Daoy (cell line): ENCODE results near the gene ARHGAP4. TPM values are rescaled to one million over a fixed set of nuclear protein-coding genes. Genes with fewer than 3 reads are reported as not detected.

Source experiments
- DNase-seq: peaks from one replicate; pipeline ENCODE4 v3.0.0-alpha.2; 2015; ENCODE audit warnings: low read depth
- total RNA-seq: library from RNA; depleted of rRNA; stranded (reverse); fragments of >200 nt; shearing (Covaris generic); gene quantifications from 2 replicates; pipeline ENCODE4 v1.2.3, GENCODE V29; 2014; rRNA removed

ARHGAP4 gene
- total RNA-seq, 1 experiment from 2014 or later, result 2.6 TPM

GRCh38 chrX:153868576-153869472 lies 57.2 kb downstream of the ARHGAP4 start:
- DNase-seq, result no peak

GRCh38 chrX:153867671-153868070 lies 58.4 kb downstream of the ARHGAP4 start:
- DNase-seq, result no peak

GRCh38 chrX:153867139-153867538 lies 58.9 kb downstream of the ARHGAP4 start:
- no peak for DNase-seq

DNA sequence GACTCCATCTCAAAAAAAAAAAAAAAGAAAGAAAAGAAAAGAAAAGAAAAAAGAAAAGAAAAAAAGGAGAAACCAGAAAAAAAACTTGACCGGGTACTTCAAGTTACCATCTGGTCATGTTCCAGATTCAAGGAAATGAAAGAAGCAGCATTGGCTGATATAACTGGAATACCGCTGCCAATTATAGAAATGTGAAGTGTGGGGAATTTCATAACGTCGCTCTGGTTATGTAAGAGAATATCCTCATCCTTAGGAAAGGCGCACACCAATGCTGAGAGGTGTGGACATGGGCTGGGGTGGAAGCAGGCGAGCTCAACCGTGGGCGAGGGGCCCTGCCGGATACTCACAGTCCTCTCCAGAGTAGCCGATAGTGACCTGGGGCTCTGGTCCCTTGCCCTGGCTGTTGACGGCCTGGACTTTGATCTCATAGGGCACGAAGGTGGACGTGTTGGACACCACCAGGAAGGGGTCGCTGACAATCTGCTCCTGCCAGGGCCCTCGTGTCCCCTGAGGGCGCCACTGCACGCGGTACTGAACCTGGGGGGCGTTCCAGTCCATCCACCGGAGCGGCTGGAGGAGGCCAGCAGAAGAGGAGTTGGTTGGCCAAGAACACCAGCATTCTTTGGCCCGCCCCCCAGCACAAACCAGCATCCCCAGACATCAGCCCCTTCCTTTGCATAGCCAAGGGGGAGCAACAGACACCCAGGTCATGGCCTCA lies 59.6 kb downstream of the ARHGAP4 start:
- DNase-seq, result no peak

- no peak for DNase-seq
These were observed 60.4 kb downstream of the ARHGAP4 start for GRCh38 chrX:153865685-153866084.

- DNase-seq, result no peak
These were observed 60.8 kb downstream of the ARHGAP4 start for GRCh38 chrX:153865321-153865580.

DNA sequence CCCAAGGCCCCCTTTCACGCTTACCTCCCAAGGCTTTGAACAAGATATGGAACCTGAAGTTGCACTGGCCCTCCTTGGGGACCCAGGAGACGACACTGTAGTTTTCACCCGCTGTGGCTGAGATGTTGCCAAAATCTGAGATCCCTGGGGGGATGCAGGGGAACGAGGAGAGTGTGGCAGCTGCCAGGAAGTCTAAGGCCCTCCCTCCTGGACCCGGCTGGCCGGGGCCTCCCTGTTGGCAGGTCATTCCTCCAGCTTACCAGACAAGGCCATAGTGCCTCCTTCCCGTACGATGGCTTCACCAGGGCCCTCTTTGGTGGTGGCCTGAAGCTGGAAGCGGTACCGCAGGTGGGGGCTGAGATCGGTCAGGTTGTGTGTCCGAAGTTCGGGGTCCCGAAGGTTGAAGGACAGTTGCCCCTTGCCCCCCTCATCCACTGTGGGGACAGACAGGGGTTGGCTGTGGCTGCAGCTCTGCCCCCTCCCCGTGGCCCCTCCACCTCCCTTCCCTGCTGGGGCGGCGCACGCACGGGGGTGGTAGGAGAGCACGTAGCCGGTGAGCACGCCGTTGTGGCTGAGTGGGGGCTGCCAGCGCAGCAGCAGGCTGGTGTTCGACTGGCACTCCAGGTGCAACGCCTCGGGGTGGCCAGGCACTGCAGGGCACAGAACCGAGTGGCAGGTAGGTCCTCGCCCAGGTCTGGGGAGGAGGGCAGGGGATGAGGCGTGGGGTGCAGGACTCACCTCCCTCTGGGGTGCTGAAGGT lies 61.3 kb downstream of the ARHGAP4 start:
- no peak for DNase-seq

DNA sequence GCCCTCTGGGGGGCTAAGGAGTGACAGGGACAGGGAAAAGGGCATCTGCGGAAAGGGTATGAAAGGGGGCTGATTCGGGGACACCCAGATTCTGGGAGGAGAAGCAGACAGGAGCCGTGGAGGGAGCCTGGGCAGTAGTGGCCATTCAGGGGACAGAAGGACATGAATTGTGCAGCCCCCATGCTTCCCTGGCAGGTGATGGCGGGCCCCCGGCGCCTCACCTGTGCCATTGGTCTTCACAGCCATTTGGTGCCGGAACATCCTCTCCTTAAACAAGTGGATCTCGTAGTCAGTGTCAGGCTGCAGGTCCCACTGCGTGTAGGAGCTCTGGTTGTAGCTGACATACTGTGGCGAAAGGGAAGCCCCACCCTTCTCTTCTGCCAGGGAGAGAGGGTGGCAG lies 62.0 kb downstream of the ARHGAP4 start:
- no peak for DNase-seq

GRCh38 chrX:153863251-153863991 lies 62.6 kb downstream of the ARHGAP4 start:
- DNase-seq, result no peak

- no peak for DNase-seq
These were observed 63.5 kb downstream of the ARHGAP4 start for GRCh38 chrX:153862369-153863250.

DNA sequence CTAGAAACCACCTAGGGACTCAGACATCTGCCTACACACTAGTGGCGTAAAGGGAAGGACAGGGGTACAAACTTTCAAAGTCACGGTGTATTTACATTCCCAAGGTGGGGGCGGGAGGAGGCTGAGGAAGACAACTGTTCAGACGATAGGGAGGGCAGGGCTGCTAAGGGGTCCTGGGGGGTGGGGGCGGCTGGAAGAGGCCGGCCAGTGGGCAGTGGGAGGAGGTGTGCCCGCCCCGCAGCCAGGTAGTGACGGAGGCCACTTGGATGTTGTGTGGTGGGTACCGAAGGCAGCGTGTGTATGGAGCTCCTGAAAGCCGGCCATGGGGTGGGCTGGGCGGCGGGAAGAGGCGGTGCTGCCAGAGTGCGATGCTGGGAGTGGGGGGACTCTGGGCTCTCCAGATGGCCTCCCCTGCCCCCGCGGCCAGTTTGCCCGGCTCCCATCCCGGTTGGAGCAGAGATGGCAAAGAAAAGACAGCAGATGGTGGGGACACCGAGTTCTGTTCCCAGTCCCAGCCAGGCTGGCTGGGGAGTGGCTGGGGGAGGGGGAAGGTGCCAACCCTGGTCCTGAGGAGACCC lies 64.2 kb downstream of the ARHGAP4 start:
- DNase-seq, result no peak

GRCh38 chrX:153861151-153861550 lies 64.9 kb downstream of the ARHGAP4 start:
- DNase-seq, result no peak

Other genes starting within 250 kb of the ARHGAP4 start
- gene SLC6A8, start 238.3 kb downstream of the ARHGAP4 start, total RNA-seq, result 6.3 and 7.5 TPM in 2 replicates
- gene BCAP31, start 201.9 kb downstream of the ARHGAP4 start, total RNA-seq, result 146 and 203 TPM in 2 replicates
- gene ABCD1, start 201.4 kb downstream of the ARHGAP4 start, total RNA-seq, result 4.8 and 5.0 TPM in 2 replicates
- gene PLXNB3, start 162.0 kb downstream of the ARHGAP4 start, total RNA-seq, result 0.97 and 1.0 TPM in 2 replicates
- 0.11 and 0.54 TPM in 2 replicates for gene SRPK3, start 145.2 kb downstream of the ARHGAP4 start, total RNA-seq
- gene IDH3G, start 131.9 kb downstream of the ARHGAP4 start, total RNA-seq, result 36.9 and 41.0 TPM in 2 replicates
- 81.8 and 107 TPM in 2 replicates for gene SSR4, start 131.6 kb downstream of the ARHGAP4 start, total RNA-seq
- gene PDZD4, start 95.7 kb downstream of the ARHGAP4 start, total RNA-seq, result 5.7 and 7.5 TPM in 2 replicates
- gene L1CAM, start 40.1 kb downstream of the ARHGAP4 start, total RNA-seq, result 7.4 and 8.3 TPM in 2 replicates
- 1.1 TPM in 1 of 2 replicates, not detected in the other for gene AVPR2, start 21.6 kb downstream of the ARHGAP4 start, total RNA-seq
- gene NAA10, start 8.8 kb upstream of the ARHGAP4 start, total RNA-seq, result 85.9 and 128 TPM in 2 replicates
- gene RENBP, start 18.4 kb upstream of the ARHGAP4 start, total RNA-seq, result 0.11 and 0.18 TPM in 2 replicates
- 38.0 and 38.1 TPM in 2 replicates for gene HCFC1, start 45.6 kb upstream of the ARHGAP4 start, total RNA-seq
- 0.86 and 1.5 TPM in 2 replicates for gene TMEM187, start 46.5 kb upstream of the ARHGAP4 start, total RNA-seq
- 49.2 and 50.3 TPM in 2 replicates for gene IRAK1, start 93.6 kb upstream of the ARHGAP4 start, total RNA-seq
- 12.1 and 14.2 TPM in 2 replicates for gene MECP2, start 171.5 kb upstream of the ARHGAP4 start, total RNA-seq
- gene OPN1LW, start 218.0 kb upstream of the ARHGAP4 start, total RNA-seq, result not detected in 2 replicates